ENCODE results near the gene CACNA2D4. TPM values are rescaled to one million over a fixed set of nuclear protein-coding genes. Genes with fewer than 3 reads are reported as not detected.

Gene CACNA2D4
- total and polyA plus RNA-seq, 5 donors from 2014 or later: 2.9 to 10.4 (median 6.4) TPM

DNA sequence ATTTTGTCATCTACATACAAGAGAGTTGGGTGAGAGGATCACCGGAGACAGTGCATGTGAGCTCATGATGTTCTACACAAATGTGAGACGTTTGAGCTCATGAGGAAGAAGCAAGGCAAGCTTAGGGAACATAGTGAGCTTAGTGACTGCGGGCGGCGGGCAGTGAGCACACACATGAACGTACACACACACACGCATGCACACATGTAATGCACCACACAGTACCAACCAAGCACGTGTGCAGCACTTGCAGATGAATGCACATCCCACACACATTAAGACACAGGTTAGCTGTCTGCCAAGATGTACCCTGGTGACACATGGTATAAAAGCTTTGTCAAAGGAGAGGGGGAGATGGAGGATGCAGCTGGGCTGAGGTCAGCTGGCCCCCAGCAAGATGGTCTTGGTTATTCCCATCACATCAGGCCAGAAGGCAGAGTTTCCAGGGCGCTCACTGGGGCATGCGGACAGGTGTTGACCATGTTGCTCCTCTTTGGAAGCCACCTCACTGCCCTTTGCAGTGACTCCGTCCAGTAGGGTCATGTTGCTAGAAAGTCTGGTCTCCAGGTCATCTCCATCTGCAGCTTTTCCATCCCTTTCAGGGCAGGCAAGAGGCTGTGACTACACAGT is 8.7 kb upstream of the CACNA2D4 start:
- H3K9me3 Mint-ChIP-seq: no peaks in the 10 kb centered on the region

DNA sequence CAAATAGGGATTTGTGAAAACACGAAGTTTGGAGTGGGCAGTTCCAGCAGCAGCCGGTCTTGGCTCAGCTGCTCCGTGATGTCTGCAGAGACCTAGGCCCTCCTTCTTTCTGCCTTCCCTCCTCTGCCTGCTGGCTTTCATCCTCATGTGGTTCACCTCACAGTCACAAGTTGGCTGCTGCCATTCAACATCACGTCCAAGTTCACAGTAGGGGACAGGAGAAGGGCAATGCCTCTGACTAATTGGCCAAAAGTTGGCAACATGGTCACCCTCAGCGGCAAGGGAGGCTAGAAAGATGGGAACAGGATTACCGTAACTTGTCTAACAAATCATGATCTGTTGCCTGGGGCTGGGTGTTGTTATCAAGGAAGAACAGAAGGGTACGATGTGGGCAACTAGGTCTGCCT is 7.8 kb upstream of the CACNA2D4 start:
- DNase-seq (no peak), ATAC-seq (ENCODE audit: low read depth in 2 of 2) (no peak)
- Mint-ChIP-seq H3K27me3 (peaks cover 17% of the 10 kb centered on the region), H3K27ac (no peak overlapping the region), H3K36me3 (no peaks in the 10 kb centered on the region), H3K4me3 (no peak overlapping the region), H3K9me3 (no peaks in the 10 kb centered on the region), H3K4me1 (peaks cover 0 to 20% (median 13%) of the 10 kb centered on the region in 4 donors)
- no peaks in the 10 kb centered on the region for H3K27me3 ChIP-seq (ENCODE audit: control insufficient read depth, insufficient read depth, low read length)
- no peak overlapping the region for H3K27ac ChIP-seq (ENCODE audit: insufficient read depth, low read length, poor library complexity, severe bottlenecking)
- H3K4me3 ChIP-seq (ENCODE audit: low read depth, low read length): no peak overlapping the region
- H3K36me3 ChIP-seq (ENCODE audit: control insufficient read depth, insufficient read depth, low read length): no peaks in the 10 kb centered on the region
- no peaks in the 10 kb centered on the region for H3K4me1 ChIP-seq (ENCODE audit: control insufficient read depth, insufficient read depth, low read length, poor library complexity, severe bottlenecking)
- no peaks in the 10 kb centered on the region for H3K9me3 ChIP-seq (ENCODE audit: control insufficient read depth in 2 of 2, low read length in 2 of 2)

More for the DNA sequence above, 8.7 kb upstream of the CACNA2D4 start:
- Histone ChIP-seq H3K36me3 (ENCODE audit: control insufficient read depth, insufficient read depth, low read length) (no peaks in the 10 kb centered on the region), H3K4me1 (ENCODE audit: control insufficient read depth, insufficient read depth, low read length, poor library complexity, severe bottlenecking) (no peaks in the 10 kb centered on the region), H3K9me3 (ENCODE audit: control insufficient read depth in 2 of 2, low read length in 2 of 2) (no peaks in the 10 kb centered on the region), H3K4me3 (ENCODE audit: low read depth, low read length) (no peak overlapping the region), H3K27ac (ENCODE audit: insufficient read depth, low read length, poor library complexity, severe bottlenecking) (no peak overlapping the region), H3K27me3 (ENCODE audit: control insufficient read depth, insufficient read depth, low read length) (no peaks in the 10 kb centered on the region)
- Mint-ChIP-seq H3K4me3 (no peak overlapping the region), H3K27ac (no peak overlapping the region), H3K36me3 (no peaks in the 10 kb centered on the region), H3K27me3 (peaks cover 17% of the 10 kb centered on the region), H3K4me1 (peaks cover 0 to 18% (median 13%) of the 10 kb centered on the region in 4 donors)
- ATAC-seq (ENCODE audit: low read depth in 2 of 2) (no peak), DNase-seq (no peak)

DNA sequence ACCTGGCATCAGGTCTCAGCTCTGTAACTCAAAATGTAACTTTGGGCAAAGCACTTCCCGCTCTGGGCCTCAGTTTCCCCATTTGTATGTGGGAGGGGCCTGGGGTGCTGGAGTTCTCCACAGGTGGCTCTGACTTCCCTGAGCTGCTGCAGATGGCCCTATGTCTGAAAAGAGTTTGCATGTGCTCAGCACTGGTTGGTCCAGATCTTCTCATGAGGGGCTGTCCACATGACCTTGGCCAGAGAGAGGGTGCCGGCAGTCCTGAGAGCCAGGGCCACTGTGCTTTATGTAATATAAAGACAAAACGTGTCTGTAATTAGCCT is 7.2 kb upstream of the CACNA2D4 start:
- H3K9me3 ChIP-seq (ENCODE audit: control insufficient read depth in 2 of 2, low read length in 2 of 2): no peaks in the 10 kb centered on the region
- Mint-ChIP-seq H3K4me1 (peaks cover 0 to 22% (median 13%) of the 10 kb centered on the region in 4 donors), H3K4me3 (no peak overlapping the region), H3K27ac (no peak overlapping the region), H3K27me3 (peaks cover 17% of the 10 kb centered on the region), H3K9me3 (no peaks in the 10 kb centered on the region), H3K36me3 (no peaks in the 10 kb centered on the region)
- H3K4me1 ChIP-seq (ENCODE audit: control insufficient read depth, insufficient read depth, low read length, poor library complexity, severe bottlenecking): no peaks in the 10 kb centered on the region
- no peaks in the 10 kb centered on the region for H3K36me3 ChIP-seq (ENCODE audit: control insufficient read depth, insufficient read depth, low read length)
- no peak for DNase-seq
- no peak overlapping the region for H3K4me3 ChIP-seq (ENCODE audit: low read depth, low read length)
- no peaks in the 10 kb centered on the region for H3K27me3 ChIP-seq (ENCODE audit: control insufficient read depth, insufficient read depth, low read length)
- ATAC-seq (ENCODE audit: low read depth in 2 of 2): no peak
- no peak overlapping the region for H3K27ac ChIP-seq (ENCODE audit: insufficient read depth, low read length, poor library complexity, severe bottlenecking)

DNA sequence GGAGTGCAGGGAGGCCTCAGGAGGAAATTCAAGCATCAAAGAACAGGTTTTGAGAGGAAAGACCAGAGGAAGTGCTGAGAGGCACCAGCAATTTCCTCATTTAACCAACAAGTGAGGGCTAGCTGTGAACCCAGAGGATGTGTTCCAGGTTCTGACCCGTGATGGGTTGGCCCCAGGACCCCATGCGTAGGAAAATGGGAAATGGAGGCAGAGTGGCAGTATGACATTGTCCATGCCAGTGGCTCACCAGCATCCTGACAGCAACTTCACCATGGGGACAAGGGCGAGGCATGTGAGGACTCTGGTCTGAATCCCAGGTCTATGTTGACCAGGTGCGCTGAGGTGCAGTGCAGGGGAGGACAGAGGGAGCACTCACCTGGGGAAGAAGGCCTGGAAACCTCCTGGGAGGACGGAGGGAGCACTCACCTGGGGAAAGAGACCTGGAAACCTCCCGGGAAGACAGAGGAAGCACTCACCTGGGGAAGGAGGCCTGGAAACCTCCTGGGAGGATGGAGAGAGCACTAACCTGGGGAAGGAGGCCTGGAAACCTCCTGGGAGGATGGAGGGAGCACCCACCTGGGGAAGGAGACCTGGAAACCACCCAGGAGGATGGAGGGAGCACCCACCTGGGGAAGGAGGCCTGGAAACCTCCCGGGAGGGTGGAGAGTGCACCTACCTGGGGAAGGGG is 6.7 kb upstream of the CACNA2D4 start:
- Mint-ChIP-seq H3K27me3 (peaks cover 17% of the 10 kb centered on the region), H3K4me3 (no peak overlapping the region), H3K9me3 (no peaks in the 10 kb centered on the region), H3K27ac (peak overlapping the region in 2 of 3 donors; percentile 16 to 67), H3K4me1 (peaks cover 0 to 23% (median 13%) of the 10 kb centered on the region in 4 donors), H3K36me3 (no peaks in the 10 kb centered on the region)
- Histone ChIP-seq H3K4me3 (ENCODE audit: low read depth, low read length) (no peak overlapping the region), H3K27ac (ENCODE audit: insufficient read depth, low read length, poor library complexity, severe bottlenecking) (no peak overlapping the region), H3K4me1 (ENCODE audit: control insufficient read depth, insufficient read depth, low read length, poor library complexity, severe bottlenecking) (no peaks in the 10 kb centered on the region), H3K27me3 (ENCODE audit: control insufficient read depth, insufficient read depth, low read length) (no peaks in the 10 kb centered on the region), H3K36me3 (ENCODE audit: control insufficient read depth, insufficient read depth, low read length) (no peaks in the 10 kb centered on the region), H3K9me3 (ENCODE audit: control insufficient read depth in 2 of 2, low read length in 2 of 2) (no peaks in the 10 kb centered on the region)
- DNase-seq (no peak), ATAC-seq (ENCODE audit: low read depth in 2 of 2) (no peak)

DNA sequence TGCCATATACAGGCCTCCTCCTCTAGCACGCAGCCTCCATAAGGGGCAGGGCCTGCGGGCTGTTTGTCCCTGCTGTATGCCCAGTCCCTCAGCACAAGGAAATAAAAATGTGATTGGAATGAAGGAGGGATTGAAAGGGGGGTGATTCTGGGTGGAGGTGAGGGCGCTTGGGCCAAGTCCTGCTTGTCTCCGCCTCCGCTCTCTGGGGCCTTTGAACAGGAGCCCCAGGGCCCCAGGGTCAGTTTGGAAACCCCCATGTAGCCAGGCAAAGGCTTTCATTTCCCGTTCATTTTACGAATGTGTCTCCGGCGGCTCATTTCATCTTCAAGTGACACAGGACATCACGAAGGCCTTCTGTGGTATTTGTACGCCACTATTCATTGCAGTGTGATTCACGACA is 4.5 kb upstream of the CACNA2D4 start:
- H3K36me3 ChIP-seq (ENCODE audit: control insufficient read depth, insufficient read depth, low read length): no peaks in the 10 kb centered on the region
- H3K4me1 Mint-ChIP-seq: peaks cover 0 to 22% (median 12%) of the 10 kb centered on the region in 4 donors
- no peaks in the 10 kb centered on the region for H3K36me3 Mint-ChIP-seq
- H3K27ac ChIP-seq (ENCODE audit: insufficient read depth, low read length, poor library complexity, severe bottlenecking): no peak overlapping the region
- no peak for ATAC-seq (ENCODE audit: low read depth in 2 of 2)
- H3K27me3 Mint-ChIP-seq: peaks cover 17% of the 10 kb centered on the region
- no peaks in the 10 kb centered on the region for H3K9me3 Mint-ChIP-seq
- H3K4me3 Mint-ChIP-seq: no peak overlapping the region
- no peak overlapping the region for H3K4me3 ChIP-seq (ENCODE audit: low read depth, low read length)
- no peaks in the 10 kb centered on the region for H3K4me1 ChIP-seq (ENCODE audit: control insufficient read depth, insufficient read depth, low read length, poor library complexity, severe bottlenecking)
- DNase-seq: no peak
- no peaks in the 10 kb centered on the region for H3K27me3 ChIP-seq (ENCODE audit: control insufficient read depth, insufficient read depth, low read length)
- H3K27ac Mint-ChIP-seq: no peak overlapping the region
- no peaks in the 10 kb centered on the region for H3K9me3 ChIP-seq (ENCODE audit: control insufficient read depth in 2 of 2, low read length in 2 of 2)

DNA sequence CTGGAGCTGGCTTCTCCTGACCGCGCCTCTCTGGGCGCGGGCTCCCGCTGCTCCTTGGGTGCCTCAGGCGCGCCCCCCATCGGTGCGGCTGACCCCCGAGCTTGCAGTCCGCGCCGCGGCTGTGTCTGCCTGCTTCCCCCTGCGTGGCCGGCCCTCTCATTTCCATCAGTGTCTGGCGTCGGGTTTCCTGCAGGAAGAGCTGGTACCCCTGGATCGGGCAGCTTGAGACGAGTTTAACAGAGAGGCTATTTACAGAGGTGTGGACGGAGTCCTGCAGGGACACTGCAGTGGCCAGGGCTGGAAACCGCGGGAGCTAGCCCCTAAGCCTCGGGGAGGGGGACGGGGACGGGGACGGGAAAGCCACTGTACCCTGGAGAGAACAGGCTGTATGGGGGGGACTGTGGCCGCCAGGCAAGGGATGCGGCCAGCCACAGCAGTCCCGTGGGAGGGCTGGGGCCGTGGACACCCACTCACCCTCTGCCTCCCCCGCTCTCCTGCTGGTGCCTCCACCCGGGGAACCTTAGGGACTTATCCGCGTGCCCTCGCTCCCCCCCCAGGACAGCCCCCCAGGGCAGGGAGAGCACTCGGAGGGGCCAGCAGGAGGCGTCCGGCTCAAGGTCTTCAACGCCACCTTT is 3.7 kb upstream of the CACNA2D4 start:
- no peaks in the 10 kb centered on the region for H3K36me3 ChIP-seq (ENCODE audit: control insufficient read depth, insufficient read depth, low read length)
- no peak overlapping the region for H3K4me3 ChIP-seq (ENCODE audit: low read depth, low read length)
- Mint-ChIP-seq H3K27me3 (peaks cover 17% of the 10 kb centered on the region), H3K4me3 (no peak overlapping the region), H3K36me3 (no peaks in the 10 kb centered on the region), H3K27ac (no peak overlapping the region), H3K4me1 (peaks cover 0 to 25% (median 12%) of the 10 kb centered on the region in 4 donors), H3K9me3 (no peaks in the 10 kb centered on the region)
- DNase-seq: no peak
- ATAC-seq (ENCODE audit: low read depth in 2 of 2): no peak
- H3K27me3 ChIP-seq (ENCODE audit: control insufficient read depth, insufficient read depth, low read length): no peaks in the 10 kb centered on the region
- H3K9me3 ChIP-seq (ENCODE audit: control insufficient read depth in 2 of 2, low read length in 2 of 2): no peaks in the 10 kb centered on the region
- no peak overlapping the region for H3K27ac ChIP-seq (ENCODE audit: insufficient read depth, low read length, poor library complexity, severe bottlenecking)
- no peaks in the 10 kb centered on the region for H3K4me1 ChIP-seq (ENCODE audit: control insufficient read depth, insufficient read depth, low read length, poor library complexity, severe bottlenecking)

DNA sequence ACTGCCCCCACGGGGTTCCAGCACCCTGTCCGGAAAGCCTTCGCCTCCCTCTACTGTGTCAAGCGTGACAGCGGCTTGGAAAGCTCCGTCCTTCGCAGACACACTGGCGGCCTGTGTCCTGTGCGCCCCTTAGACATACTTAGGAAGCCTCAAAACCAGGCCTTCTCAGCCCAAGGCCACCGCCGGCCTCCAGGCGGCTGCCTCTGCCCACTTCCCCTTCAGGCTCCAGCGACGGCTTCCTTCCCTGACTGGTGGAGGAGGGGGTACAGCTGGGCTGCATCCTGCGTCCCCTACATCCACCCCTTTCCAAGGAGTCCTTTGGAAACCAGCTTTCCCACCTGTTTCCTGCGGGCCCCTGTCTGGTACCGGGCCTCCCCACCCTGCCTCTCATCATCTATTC is 2.5 kb upstream of the CACNA2D4 start:
- Mint-ChIP-seq H3K27ac (no peak overlapping the region), H3K4me1 (peaks cover 0 to 35% (median 15%) of the 10 kb centered on the region in 4 donors), H3K36me3 (peaks cover 5% of the 10 kb centered on the region), H3K4me3 (peak overlapping the region in 1 of 4 donors; percentile 57), H3K27me3 (peaks cover 17% of the 10 kb centered on the region), H3K9me3 (no peaks in the 10 kb centered on the region)
- no peak for DNase-seq
- H3K9me3 ChIP-seq (ENCODE audit: control insufficient read depth in 2 of 2, low read length in 2 of 2): no peaks in the 10 kb centered on the region
- no peak overlapping the region for H3K27ac ChIP-seq (ENCODE audit: insufficient read depth, low read length, poor library complexity, severe bottlenecking)
- no peak for ATAC-seq (ENCODE audit: low read depth in 2 of 2)
- no peaks in the 10 kb centered on the region for H3K36me3 ChIP-seq (ENCODE audit: control insufficient read depth, insufficient read depth, low read length)
- H3K27me3 ChIP-seq (ENCODE audit: control insufficient read depth, insufficient read depth, low read length): no peaks in the 10 kb centered on the region
- peaks cover 10% of the 10 kb centered on the region for H3K4me1 ChIP-seq (ENCODE audit: control insufficient read depth, insufficient read depth, low read length, poor library complexity, severe bottlenecking)
- no peak overlapping the region for H3K4me3 ChIP-seq (ENCODE audit: low read depth, low read length)
